ENCODE measurements around the gene PRDX6. TPM values are rescaled to one million over a fixed set of nuclear protein-coding genes. Genes with fewer than 3 reads are reported as not detected.

PRDX6 gene
- total RNA-seq, 1 experiment from 2014 or later, result 107 TPM

Other genes starting within 250 kb of the PRDX6 start
- not detected in 2 replicates for gene SLC9C2, start 125.7 kb downstream of the PRDX6 start, total RNA-seq (2014; rRNA removed; shearing (Covaris generic))
- gene TEX50, start 158.0 kb downstream of the PRDX6 start, total RNA-seq (2014; rRNA removed; shearing (Covaris generic)), result not detected in 2 replicates
- gene ANKRD45, start 192.5 kb downstream of the PRDX6 start, total RNA-seq (2014; rRNA removed; shearing (Covaris generic)), result 0.47 and 0.58 TPM in 2 replicates
- 6.2 and 11.6 TPM in 2 replicates for gene KLHL20, start 237.6 kb downstream of the PRDX6 start, total RNA-seq (2014; rRNA removed; shearing (Covaris generic))

Data from HT-29 (cell line).